ENCODE results near the gene INA. TPM values are rescaled to one million over a fixed set of nuclear protein-coding genes. Genes with fewer than 3 reads are reported as not detected.
A peak's percentile ranks its signal among the peaks of the same experiment; 100 is the strongest.

The INA gene
- polyA plus RNA-seq, 1 of the 3 experiments (the other 2 are of a cell fraction) = 4.8 TPM

DNA sequence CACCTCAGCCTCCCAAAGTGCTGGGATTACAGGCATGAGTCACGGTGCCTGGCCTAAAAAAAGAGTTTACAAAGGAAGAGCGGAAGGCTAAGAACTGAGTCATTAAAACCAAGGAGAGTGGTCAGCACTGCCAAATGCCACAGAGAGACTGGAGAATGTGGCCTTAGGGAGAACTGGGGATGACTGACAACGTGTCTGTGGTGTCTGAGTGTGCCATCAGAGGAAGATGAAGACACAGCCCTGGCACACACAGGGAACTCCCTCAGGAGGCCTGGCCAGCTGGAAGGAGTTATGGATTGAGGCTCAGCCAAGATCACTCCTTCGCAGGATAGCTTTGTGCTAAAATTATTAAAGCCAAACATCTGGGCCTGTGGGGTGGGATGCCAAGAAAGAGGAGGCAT is 3.9 kb upstream of the INA start (continued):
- no peak for TF ChIP-seq SIN3A (IDR thresholded peaks at IDR 0.05; ENCODE audit: borderline replicate concordance, low read depth, low read length)
- TF ChIP-seq SMC3 (IDR thresholded peaks at IDR 0.05; ENCODE audit: low read depth, low read length) = no peak
- TF ChIP-seq, protein P1, sequence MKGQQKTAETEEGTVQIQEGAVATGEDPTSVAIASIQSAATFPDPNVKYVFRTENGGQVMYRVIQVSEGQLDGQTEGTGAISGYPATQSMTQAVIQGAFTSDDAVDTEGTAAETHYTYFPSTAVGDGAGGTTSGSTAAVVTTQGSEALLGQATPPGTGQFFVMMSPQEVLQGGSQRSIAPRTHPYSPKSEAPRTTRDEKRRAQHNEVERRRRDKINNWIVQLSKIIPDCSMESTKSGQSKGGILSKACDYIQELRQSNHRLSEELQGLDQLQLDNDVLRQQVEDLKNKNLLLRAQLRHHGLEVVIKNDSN (IDR thresholded peaks at IDR 0.05; ENCODE audit: borderline replicate concordance, low read depth) = no peak
- TF ChIP-seq TCF12 (IDR thresholded peaks at IDR 0.05) = peak; percentile 97
- TF ChIP-seq RXRA (IDR thresholded peaks at IDR 0.05; ENCODE audit: borderline replicate concordance, low read depth) = peak; percentile 81
- TF ChIP-seq, protein P2, sequence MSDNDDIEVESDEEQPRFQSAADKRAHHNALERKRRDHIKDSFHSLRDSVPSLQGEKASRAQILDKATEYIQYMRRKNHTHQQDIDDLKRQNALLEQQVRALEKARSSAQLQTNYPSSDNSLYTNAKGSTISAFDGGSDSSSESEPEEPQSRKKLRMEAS (IDR thresholded peaks at IDR 0.05; ENCODE audit: low read depth) = peak; percentile 77
- TF ChIP-seq POLR2AphosphoS5 (IDR thresholded peaks at IDR 0.05; ENCODE audit: low read depth, low read length) = peak; percentile 39; the same call in 1 of the 2 replicates
- TF ChIP-seq MEF2A (IDR thresholded peaks at IDR 0.05; ENCODE audit: borderline replicate concordance, low read depth) = peak; percentile 89
- TF ChIP-seq FOSL2 (IDR thresholded peaks at IDR 0.05; ENCODE audit: borderline replicate concordance, low read depth) = peak; percentile 98
- TF ChIP-seq MXI1 (IDR thresholded peaks at IDR 0.05; ENCODE audit: low read depth, low read length) = no peak
- TF ChIP-seq TEAD4 (IDR thresholded peaks at IDR 0.05; ENCODE audit: borderline replicate concordance, insufficient read depth) = peak; percentile 80
- TF ChIP-seq, protein P3, sequence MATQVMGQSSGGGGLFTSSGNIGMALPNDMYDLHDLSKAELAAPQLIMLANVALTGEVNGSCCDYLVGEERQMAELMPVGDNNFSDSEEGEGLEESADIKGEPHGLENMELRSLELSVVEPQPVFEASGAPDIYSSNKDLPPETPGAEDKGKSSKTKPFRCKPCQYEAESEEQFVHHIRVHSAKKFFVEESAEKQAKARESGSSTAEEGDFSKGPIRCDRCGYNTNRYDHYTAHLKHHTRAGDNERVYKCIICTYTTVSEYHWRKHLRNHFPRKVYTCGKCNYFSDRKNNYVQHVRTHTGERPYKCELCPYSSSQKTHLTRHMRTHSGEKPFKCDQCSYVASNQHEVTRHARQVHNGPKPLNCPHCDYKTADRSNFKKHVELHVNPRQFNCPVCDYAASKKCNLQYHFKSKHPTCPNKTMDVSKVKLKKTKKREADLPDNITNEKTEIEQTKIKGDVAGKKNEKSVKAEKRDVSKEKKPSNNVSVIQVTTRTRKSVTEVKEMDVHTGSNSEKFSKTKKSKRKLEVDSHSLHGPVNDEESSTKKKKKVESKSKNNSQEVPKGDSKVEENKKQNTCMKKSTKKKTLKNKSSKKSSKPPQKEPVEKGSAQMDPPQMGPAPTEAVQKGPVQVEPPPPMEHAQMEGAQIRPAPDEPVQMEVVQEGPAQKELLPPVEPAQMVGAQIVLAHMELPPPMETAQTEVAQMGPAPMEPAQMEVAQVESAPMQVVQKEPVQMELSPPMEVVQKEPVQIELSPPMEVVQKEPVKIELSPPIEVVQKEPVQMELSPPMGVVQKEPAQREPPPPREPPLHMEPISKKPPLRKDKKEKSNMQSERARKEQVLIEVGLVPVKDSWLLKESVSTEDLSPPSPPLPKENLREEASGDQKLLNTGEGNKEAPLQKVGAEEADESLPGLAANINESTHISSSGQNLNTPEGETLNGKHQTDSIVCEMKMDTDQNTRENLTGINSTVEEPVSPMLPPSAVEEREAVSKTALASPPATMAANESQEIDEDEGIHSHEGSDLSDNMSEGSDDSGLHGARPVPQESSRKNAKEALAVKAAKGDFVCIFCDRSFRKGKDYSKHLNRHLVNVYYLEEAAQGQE (IDR thresholded peaks at IDR 0.05; ENCODE audit: low read depth, low read length) = peak; percentile 37; the same call in 1 of the 2 replicates
- peak in 1 of 2 experiments; percentile 71; a peak in 1 of 4 replicates for TF ChIP-seq EP300 (IDR thresholded peaks at IDR 0.05; ENCODE audit: borderline replicate concordance in 1 of 2, low read depth in 1 of 2, low read length in 1 of 2)
- TF ChIP-seq JUND (IDR thresholded peaks at IDR 0.05) = peak; percentile 96
- no peak for TF ChIP-seq FOXM1 (IDR thresholded peaks at IDR 0.05; ENCODE audit: low read depth)

DNA sequence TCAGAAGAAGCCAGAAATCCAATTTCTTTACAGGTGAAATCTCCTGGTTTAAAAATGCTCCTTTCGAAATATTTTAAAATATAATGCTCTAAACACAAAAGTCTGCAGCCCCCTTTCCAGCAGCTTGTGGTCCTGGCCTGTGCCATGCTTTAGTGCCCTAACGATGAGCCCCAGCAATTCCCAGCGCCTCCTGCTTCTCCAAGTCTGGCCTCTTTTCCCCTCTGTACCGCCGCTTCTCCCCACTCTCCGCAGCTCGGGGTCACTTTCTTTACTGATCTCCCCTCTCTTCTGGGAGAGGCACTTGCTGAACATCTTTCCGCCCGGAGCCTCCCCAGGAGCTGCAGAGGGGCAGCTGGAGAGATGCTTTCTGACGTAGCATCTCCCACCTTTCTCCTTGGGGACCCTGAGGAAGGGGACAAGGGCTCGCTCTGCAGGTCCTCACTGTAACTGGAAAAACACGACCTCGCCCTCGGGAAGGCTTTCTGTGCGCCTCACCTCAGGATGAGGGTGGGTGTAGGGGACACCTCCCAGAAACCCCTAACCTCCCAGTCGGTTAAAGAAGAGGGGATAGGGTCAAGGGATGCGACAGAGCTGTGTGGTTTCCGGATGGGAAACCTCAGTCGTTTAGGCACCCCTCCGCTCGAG is 565 bp upstream of the INA start:
- Histone ChIP-seq H4K20me1 (ENCODE audit: insufficient read depth) (peaks cover 22% of the 10 kb centered on the region), H3K4me1 (ENCODE audit: control insufficient read depth in 1 of 2, insufficient read depth in 2 of 2, low read depth in 1 of 2, low read length in 1 of 2) (peaks cover 10 to 21% of the 10 kb centered on the region in 2 experiments), H3K27ac (ENCODE audit: low read depth in 2 of 2, low read length in 1 of 2) (peak overlapping the region in 1 of 2 experiments; percentile 36; a peak in 2 of 4 replicates), H3K79me2 (ENCODE audit: insufficient read depth) (no peaks in the 10 kb centered on the region), H2AFZ (ENCODE audit: low read depth) (no peak overlapping the region), H3F3A (replicated peaks; ENCODE audit: insufficient read depth) (peaks cover 20% of the 10 kb centered on the region), H3K4me3 (ENCODE audit: low read depth in 2 of 2, low read length in 1 of 2) (peak overlapping the region; percentile 54 to 61), H3K9me2 (peaks cover 5% of the 10 kb centered on the region; the same call in 1 of the 2 replicates), H3K9me3 (no peaks in the 10 kb centered on the region), H3K9ac (no peak overlapping the region), H3K36me3 (replicated peaks in 1 of 2; ENCODE audit: control insufficient read depth in 1 of 2, insufficient read depth in 2 of 2, low read length in 1 of 2) (no peaks in the 10 kb centered on the region), H3K27me3 (ENCODE audit: insufficient read depth) (peaks cover 6% of the 10 kb centered on the region; the same call in 1 of the 2 replicates), H3K4me2 (peak overlapping the region; percentile 88)
- peak; percentile 39 for DNase-seq
- ChIA-PET POLR2A (interaction anchor here (0.8 to 2.7 kb wide), 8 partner anchors 10 to 172 kb away, joined by 3 to 19 read pairs (median 4); partner anchors contain the start of gene NT5C2), CTCF (interaction anchor here (0.7 to 1.5 kb wide), 3 partner anchors 31 to 83 kb away, joined by 3 to 4 read pairs (median 4); partner anchors contain the start of gene NT5C2)
- 59% methylated on average over 21 of the region's 21 CpGs for WGBS (ENCODE audit: low lambda C conversion rate)
- TF ChIP-seq TAF1 (IDR thresholded peaks at IDR 0.05; ENCODE audit: borderline replicate concordance, low read depth, low read length) (no peak), JUND (IDR thresholded peaks at IDR 0.05) (no peak), SMC3 (IDR thresholded peaks at IDR 0.05; ENCODE audit: low read depth, low read length) (no peak), NRF1 (IDR thresholded peaks at IDR 0.05; ENCODE audit: low read depth, low read length) (no peak), EP300 (IDR thresholded peaks at IDR 0.05; ENCODE audit: borderline replicate concordance in 1 of 2, low read depth in 1 of 2, low read length in 1 of 2) (no peak), POLR2AphosphoS5 (IDR thresholded peaks at IDR 0.05; ENCODE audit: low read depth, low read length) (no peak), NFIC (IDR thresholded peaks at IDR 0.05; ENCODE audit: borderline replicate concordance) (no peak)
- TF ChIP-seq, protein P2 (IDR thresholded peaks at IDR 0.05; ENCODE audit: low read depth) = no peak
- TF ChIP-seq, protein P3 (IDR thresholded peaks at IDR 0.05; ENCODE audit: low read depth, low read length) = no peak

Measured in SK-N-SH (cell line).